Measurements from ENCODE around the gene ADAT2.
"Not testable (repeated sequence)": the region's sequence is repeated elsewhere in the genome, so short reads cannot be mapped to it uniquely, and the experiment has no call there.

Gene ADAT2

DNA sequence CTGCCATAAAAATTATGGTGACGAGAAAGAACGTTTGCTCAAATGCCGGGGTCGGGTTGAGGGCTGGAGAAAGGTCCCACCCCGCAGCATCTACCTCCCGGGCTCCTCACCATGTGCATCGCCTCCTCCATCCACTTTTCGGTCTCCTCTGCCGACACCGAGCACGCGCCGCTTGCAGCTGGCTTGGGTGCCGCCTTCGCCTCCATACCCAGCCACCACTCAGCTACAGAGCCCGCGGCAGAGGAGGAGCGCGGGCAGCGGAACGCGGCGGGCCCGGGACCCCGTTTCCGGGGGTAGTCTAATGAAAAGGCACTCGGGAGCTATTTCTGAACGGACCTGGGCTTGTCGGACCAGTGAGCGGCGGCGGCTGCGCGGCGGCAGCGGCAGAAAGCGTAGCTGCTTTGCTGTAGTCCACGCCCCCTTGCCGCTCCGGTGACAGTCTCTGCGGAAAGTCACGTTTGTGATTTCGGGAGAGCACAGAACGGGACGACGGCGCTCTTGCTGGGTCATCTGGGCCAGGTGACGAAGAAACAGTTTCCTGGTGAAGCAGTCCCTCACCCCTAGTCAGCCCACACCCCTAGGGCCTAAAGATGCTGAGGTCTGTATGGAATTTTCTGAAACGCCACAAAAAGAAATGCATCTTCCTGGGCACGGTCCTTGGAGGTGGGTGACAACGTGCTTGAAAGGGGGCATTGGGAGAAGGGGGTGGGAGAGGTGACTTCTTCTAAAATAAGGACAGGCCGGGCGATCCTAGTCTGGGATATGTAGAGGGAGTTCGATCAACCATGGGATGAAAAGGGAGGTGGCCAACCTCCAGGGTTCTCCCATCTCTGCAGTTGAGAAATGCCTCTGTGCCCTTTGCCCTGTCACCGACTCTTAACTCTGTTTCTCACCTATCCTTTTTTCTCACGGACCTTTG lies at the start of gene ADAT2, which contains the start of gene PEX3:
Gene ADAT2 (minus strand): TSS at position 243 of the 919 bp plus-strand sequence. CDS start 37 bp downstream, at position 206.
Gene PEX3 (plus strand): TSS at position 353 of the 919 bp plus-strand sequence. CDS start 238 bp downstream, at position 591.
- DNase-seq = peak; percentile 75 to 87

DNA sequence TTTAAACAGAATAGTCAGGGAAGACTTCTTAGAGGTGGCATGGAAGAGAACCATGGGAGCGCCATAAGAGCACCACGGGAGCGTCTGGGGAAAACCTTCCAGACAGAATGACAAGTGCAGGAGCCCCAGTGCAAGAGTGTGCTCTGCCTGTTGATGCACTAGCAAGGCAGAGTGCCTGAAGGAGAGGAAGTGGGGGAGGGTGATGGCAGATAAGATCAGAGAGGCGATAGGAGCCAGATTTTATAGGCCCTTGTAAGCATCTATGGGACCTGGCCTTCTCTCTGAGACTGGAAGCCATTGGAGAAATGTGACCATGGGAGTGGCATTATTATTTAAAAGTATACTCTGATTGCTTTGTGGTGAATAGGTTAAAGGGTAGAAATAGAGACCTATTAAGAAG lies 47.9 kb upstream of the ADAT2 start:
- no peak for DNase-seq

DNA sequence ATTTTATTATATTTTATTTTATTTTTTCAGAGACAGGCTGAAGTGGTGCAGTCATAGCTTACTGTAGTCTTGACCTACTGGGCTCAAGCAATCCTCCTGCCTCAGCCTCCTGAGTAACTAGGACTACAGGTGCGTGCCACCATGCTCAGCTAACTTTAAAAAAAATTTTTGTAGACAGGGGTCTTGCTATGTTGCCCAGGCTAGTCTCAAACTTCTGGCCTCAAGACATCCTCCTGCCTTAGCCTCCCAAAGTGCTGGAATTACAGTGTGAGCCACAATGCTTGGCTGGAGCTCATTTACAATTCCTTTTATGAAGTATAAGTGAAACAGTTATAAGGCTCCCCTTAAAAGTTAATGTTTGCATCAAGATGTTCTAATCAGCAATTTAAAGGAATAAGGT lies 46.5 kb upstream of the ADAT2 start:
- DNase-seq = no peak

DNA sequence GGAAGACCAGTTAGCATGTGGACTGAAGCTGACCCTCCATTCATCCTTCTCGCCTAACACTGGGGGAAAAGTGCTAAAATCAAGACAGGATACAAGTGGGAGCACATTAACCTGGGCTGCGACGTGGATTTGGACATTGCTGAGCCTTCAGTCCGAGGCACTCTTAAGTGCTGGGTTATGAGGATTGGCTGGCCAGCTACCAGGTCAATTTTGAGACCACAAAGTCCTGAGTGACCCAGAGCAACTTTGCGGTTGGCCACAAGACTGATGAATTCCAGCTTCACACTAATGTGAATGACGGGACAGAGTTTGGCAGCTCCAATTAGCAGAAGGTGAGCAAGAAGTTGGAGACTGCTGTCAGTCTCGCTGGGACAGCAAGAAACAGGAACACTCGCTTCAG lies 40.3 kb upstream of the ADAT2 start:
- no peak for DNase-seq

DNA sequence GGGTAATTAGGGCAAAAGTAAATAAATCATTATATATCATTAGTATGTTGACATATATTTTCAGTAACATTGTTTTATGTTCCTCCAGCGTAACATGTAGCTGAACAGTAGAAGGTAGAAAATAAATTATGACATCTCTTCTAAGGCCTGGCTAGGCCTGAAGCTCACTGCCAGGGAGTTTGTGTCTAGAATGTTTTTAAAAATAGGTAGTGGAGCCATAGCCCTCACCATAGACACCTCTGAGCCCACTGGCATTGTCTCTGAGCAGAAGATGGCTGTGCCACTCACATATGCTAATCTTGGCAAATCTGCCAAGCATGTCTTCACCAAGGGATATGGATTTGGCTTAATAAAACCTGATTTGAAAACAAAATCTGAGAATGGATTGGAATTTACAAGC lies 39.7 kb upstream of the ADAT2 start:
- DNase-seq = no peak

DNA sequence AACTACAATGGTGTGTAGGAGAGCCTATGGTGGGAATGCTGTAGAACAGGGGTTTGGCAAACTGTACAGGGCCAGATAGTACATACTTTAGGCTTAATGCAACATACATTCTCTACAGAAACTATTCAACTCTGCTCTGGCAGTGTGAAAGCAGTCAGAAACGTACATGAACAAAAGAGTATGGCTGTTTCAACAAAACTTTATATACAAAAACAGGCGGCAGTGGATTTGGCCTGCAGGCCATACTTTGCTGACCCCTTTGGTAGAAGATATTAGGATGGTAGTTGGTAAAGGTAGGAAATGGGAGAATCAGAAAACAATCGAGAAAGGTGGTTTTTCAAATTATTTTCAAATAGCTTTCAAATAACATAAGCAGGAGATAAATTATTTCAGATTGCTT lies 36.3 kb upstream of the ADAT2 start:
- DNase-seq = no peak

DNA sequence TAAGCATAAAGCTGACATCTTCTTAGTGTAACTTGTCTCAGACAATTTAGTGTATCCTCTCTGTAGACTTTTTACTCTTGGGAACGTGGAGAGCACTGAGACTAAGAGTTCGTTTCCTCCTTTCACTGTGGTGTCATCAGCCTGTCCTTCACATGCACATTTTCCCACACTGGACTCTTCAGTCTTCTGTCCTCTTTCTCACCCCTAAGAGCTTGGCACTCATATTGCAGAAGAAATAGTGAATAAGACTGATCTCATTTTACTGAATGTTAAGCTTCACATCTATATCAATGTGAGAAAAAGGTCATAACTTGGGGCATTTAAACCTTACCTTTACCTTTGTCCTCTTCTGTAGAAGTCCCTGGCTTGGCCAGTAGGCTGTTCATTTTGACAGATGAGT lies 35.5 kb upstream of the ADAT2 start:
- DNase-seq = no peak

DNA sequence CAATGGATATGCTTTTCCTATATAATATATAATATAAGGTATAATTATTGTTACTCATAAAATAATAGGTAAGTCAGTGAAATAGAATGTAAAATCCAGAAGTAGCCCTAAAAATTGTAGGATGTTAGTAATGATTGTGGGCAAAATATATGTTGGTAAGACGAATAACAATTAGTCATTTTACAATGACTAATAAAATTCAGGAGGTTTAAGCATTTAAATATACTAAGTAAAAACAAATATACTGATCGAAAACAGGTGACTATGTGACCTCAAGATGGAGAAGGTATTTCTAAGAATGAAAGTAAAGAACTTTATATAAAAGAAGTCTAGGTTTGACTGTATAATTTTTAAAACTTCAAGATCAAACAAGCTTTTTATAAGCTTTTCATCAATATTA lies 32.1 kb upstream of the ADAT2 start:
- no peak for DNase-seq

DNA sequence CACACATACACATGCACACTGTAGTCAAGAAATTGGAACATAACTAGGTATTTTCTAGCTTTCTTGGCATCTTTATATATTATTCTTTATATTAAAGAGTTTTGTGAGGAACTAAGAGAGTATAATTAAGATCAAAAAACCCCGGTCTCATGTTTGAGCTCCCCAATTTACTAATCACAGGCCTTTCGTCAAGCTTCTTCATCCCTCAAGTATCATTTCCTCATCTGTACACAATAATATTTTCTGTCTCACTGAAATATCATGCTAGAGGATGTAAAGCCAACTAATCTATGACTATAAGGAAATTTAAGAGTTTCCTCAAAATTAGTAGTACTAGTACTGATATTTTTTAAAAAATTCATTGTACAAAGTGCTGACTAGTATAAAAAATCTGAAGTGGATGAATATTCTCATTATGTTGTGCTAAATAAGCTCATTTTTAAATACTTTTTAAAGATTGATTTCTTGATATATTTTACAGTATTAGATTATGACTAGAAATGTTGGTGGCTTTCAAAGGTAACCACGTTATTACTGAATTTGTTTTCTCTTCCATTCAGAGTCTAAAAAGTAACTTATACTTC lies 28.1 kb upstream of the ADAT2 start:
- no peak for DNase-seq

DNA sequence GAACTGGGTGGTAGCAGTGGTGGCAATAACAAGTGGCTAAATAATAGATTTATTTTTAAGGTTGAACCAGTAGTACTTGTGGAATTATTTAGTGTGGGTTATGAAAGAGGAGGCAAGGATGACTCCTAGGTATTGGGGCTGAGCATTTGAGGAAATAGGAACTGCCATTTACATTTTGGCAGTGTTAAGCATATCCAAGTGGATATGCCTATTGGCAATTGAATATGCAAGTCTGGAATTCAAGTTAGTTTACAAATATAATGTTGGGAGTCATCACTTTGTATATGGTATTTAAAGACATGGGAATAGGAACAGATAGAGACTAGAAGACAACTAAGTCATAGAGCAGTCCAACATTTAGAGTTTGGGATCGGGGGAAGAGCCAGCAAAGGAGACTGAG lies 26.1 kb upstream of the ADAT2 start:
- DNase-seq = no peak

DNA sequence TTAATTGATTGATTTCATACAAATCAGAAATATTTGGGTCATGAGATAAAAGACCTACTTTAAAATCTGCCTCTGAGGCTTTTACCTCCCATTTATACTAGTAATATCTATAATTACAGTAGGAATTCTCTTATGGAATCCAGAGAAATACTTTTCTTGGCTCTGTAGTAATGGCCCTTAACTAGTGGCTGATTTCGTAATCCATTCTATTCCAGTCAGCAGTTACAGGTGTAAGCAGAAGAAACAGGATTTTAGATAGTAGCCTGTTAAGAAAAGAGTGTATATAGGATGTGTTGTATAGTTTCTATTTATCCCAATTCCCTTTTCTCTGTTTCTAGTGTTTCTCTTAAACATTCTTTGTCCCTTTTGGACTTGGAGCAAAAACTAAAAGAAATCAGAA lies 21.3 kb upstream of the ADAT2 start:
- DNase-seq = no peak

DNA sequence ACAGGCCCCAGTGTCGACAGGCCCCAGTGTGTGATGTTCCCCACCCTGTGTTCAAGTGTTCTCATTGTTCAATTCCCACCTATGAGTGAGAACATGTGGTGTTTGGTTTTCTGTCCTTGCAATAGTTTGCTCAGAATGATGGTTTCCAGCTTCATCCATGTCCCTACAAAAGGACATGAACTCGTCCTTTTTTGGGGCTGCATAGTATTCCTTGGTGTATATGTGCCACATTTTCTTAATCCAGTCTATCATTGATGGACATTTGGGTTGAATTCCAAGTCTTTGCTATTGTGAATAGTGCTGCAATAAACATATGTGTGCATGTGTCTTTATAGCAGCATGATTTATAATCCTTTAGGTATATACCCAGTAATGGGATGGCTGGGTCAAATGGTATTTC lies 18.3 kb upstream of the ADAT2 start:
- not testable (repeated sequence) for DNase-seq

DNA sequence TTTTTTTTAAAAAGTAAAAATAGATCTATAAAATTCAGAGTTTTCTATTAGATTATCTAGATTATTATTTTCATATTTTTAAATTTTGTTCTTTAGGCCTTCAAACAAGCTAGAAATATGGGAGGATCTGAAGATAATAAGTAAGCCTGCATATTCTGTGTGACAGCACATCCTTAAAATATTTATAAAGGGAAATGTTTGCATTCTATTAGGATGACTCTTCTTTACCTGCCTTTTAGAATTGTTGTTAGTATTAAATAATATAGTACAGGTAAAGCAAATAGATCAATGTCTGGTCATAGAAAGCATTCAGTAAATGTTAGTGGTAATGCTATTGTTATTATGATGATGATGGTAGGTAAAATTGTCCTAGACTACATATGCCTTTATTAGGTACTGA lies 17.5 kb upstream of the ADAT2 start:
- no peak for DNase-seq

DNA sequence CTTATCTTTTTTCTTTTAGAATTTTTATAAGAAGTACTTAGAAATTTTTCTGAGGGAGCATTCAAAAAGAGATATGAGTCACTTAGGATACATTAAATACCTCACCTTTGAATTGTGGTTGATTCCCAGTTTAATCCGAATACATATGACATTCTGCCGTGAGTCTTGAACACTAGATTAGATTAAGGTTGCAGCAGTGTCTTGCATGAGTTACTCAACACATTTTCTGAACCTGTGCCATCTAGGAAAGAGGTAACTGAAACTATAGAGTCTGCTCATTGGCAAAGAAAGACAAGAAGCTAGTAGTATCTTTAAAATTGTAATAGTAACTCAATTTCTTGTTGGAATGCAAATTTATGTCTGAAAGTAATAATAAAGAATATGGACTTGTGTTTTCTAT lies 15.1 kb upstream of the ADAT2 start:
- no peak for DNase-seq

DNA sequence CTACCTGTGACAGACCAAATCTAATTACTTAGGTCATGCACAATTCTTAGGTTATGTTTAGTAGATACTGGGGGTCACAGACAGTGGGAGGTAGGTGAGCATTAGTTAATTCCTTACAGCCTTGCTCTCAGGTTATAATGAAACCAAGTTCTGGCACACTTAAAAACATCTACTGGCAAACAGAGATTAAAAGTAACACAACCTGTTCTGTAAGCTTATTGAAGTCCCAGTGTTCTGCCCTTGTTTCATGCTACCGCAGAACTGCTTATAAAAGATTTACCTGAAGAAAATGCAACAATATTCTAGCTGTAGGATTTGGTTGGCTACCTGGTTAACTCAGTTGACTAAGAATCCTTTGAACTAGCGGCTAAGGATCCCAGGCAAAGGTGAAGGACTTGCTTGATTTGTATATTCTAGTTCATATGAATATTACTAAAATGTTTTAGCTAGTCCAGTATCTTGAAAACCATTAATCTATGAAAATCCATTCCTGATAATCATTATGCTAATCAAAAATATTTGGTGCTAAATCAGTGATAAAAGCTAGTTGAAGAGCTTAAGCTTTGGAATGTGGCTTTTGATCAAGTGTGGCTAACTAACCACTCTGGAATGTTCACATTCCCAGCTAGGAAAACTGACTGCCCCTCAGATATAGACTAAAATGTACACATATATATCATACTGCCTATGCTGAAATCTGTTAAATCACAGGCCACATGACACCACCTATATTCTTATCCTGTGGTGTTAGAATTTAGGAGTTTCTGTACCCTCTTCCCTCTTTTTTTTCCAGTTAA lies 7.3 kb upstream of the ADAT2 start:
- no peak for DNase-seq

DNA sequence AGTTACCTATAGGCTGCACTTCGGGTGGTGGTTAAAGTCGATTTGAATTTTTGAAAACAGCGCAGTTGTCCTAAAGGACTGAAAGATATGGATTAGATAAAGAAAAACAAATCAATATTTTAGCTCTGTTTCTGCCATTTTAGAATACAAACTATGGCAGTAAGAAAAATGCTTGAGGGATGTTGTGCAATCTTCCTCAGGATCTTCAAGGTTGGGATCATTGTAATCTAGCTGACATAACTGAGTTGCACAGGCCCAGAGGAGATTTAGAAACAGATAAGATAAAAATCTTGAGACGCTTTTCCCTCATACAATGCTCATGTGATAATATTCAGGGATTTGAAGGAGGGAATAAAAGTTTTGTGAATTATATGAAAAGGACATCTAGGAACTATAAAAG lies 1.0 kb upstream of the ADAT2 start:
- DNase-seq = no peak

DNA sequence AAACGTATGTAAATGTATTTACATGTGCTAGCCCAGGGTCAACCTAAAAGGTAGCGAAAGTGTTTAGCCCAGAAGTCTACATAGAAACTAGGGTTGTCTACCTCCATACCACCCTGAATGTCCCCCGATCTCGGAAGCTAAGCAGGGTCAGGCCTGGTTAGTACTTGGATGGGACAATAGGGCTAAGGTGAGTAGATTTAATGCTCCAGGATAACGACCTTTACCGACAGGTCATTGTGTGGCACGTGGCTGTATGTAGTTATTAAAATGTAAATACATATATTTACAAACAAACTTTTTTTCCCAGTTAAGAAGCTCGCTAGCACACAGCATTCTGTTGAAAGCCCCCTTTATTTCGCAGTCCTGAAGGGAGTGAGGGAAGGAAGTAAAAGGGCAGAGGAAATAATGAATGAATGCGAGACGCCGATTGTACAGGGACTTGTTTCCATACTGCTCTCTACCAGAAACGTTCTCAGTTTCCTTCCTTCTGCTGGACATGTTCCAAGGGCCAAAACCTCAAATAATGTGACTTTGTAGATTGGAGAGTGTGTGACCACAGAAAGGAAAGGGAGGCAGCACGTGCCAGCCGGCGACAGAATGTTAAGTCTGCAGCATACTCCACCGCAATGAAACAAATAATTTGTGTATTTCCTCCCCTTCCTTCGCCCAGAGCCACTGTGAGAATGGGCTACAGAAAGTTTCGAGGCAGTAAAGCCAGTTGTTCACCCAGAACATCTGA lies 612 bp downstream of the ADAT2 start:
- DNase-seq = no peak

DNA sequence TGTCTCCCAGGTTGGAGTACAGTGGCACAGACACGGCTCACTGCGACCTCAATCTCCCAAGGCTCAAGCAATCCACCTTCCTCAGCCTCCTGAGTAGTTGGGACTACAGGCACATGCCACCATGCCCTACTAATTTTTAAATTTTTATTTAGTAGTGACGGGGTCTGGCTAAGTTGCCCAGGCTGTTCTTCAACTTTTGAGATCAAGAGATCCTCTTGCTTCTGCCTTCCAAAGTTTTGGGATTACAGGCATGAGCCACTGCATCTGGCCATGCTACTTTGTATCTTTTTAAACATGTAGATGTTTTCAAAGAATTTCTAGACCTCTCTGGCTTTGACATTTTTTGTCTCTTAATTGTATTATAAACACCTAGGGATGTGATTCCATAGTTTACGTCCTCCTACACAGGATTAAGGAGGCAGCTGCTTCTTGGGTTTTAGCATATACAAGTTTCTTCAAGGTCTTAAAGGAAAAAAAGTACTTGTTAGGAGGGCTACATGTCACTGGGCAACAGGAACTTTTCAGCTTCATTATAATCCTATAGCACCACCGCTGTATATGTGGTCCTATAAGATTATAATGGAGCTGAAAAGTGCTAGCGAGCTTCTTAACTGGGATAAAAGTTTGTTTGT lies 1.3 kb downstream of the ADAT2 start:
- DNase-seq = no peak

DNA sequence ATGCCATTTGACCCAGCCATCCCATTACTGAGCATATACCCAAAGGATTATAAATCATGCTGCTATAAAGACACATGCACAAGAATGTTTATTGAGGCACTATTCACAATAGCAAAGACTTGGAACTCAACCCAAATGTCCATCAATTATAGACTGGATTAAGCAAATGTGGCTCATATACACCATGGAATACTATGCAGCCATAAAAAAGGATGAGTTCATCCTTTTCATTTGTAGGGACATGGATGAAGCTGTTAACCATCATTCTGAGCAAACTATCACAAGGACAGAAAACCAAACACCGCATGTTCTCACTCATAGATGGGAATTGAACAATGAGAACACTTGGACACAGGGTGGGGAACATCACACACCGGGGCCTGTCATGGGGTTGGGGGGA lies 2.6 kb downstream of the ADAT2 start:
- not testable (repeated sequence) for DNase-seq

DNA sequence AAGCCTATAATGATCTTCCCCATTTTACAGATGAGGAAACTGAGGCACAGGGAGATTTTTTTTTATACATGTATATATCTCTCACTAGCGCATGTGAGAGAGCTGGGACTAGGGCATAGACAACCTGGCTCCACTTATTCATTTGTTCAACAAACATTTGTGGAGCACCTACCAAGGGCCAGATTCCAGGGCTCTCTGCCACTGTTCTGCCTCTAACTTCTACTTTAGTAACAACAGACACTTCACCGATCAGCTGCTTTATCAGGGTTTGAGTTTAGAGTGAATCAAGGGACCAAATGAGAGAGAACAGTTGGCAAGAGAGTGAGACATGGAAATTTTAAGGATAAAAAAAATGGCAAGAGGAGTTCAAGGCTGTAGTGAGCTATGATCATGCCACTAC lies 7.4 kb downstream of the ADAT2 start:
- DNase-seq = no peak

DNA sequence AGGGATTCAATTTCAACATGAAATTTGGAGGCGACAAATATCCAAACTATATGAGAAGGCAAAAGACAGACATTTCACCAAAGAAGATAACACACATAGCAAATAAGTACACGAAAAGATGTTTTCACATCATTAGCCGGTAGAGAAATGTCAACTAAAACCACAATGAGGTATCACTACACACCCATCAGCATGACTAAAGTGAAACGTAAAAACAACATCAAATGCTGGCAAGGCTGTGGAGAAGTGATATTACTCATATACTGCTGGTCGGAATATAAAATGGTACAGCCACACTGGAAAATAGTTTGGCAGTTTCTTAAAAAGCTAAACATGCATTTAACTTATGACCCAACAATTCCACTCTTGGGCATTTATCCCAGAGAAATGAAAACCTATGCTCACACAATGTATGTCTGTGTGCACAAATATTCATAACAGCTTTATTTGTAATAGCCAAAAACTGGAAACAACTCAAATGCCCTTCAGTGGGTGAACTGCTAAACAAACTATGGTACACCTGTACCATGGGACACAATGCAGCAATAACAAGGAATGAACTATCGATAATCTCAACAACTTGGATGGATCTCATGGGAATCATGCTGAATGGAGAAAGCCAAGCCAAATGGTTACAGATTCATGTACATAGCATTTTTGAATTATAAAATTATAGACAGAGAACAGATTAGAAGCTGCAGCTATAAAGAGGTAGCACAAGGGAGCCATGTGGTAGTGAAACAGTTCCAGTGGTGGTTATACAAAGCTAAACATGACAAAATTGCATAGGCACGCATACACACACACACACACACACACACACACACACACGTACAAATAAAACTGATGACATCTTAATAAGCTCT lies 8.6 kb downstream of the ADAT2 start:
- DNase-seq = no peak

Measured in bone marrow (tissue), 2 donors.